ENCODE data around the gene NIPBL. TPM values are rescaled to one million over a fixed set of nuclear protein-coding genes. Genes with fewer than 3 reads are reported as not detected.

The NIPBL gene
- total and polyA plus RNA-seq, 2 of the 13 experiments (the other 11 are each of a cell fraction or from before 2014, with no cell fraction given), result 12.3 to 32.3 TPM

DNA sequence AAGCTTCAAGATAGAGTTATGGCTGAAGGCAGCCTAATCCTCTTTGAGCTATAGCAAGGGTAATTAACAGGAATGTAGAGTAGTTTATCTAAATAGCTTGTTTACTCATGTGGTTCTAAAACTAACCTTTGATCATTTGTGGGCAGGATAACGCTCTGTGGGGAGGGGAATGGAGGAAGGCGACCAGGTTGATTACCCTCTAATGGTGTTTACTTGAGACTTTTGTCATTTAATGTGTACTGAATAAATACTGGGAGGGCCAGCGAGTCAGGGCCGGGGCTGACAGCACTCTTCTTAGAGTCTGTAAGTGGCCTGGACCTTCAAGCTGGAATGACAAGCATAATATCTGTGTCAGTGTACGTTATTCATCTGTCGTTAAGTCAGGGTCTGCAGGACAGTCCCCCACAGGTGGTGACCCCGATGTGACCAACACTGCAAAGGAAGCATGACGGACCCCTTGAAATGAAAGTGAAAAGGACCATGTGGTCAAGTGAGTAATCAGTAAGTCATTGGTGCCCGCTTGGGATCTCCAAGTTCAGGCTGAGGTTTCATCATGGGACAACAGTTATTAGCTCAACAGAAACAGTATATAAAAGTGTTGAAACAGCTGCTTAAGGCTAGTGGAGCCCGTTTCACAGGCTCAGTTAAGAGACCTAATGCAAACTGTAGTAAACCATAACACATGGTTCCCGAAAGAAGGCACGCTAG is 210.1 kb downstream of the NIPBL start (continued):
- TF ChIP-seq SRSF4 (IDR thresholded peaks at IDR 0.05; ENCODE audit: low read depth, low read length, poor library complexity, severe bottlenecking), result no peak
- no peak for TF ChIP-seq REXO4 (CRISPR knock-in tag; IDR thresholded peaks at IDR 0.05; ENCODE audit: borderline replicate concordance)
- no peak for TF ChIP-seq ZSCAN30 (CRISPR knock-in tag; IDR thresholded peaks at IDR 0.05)
- TF ChIP-seq, protein P1, sequence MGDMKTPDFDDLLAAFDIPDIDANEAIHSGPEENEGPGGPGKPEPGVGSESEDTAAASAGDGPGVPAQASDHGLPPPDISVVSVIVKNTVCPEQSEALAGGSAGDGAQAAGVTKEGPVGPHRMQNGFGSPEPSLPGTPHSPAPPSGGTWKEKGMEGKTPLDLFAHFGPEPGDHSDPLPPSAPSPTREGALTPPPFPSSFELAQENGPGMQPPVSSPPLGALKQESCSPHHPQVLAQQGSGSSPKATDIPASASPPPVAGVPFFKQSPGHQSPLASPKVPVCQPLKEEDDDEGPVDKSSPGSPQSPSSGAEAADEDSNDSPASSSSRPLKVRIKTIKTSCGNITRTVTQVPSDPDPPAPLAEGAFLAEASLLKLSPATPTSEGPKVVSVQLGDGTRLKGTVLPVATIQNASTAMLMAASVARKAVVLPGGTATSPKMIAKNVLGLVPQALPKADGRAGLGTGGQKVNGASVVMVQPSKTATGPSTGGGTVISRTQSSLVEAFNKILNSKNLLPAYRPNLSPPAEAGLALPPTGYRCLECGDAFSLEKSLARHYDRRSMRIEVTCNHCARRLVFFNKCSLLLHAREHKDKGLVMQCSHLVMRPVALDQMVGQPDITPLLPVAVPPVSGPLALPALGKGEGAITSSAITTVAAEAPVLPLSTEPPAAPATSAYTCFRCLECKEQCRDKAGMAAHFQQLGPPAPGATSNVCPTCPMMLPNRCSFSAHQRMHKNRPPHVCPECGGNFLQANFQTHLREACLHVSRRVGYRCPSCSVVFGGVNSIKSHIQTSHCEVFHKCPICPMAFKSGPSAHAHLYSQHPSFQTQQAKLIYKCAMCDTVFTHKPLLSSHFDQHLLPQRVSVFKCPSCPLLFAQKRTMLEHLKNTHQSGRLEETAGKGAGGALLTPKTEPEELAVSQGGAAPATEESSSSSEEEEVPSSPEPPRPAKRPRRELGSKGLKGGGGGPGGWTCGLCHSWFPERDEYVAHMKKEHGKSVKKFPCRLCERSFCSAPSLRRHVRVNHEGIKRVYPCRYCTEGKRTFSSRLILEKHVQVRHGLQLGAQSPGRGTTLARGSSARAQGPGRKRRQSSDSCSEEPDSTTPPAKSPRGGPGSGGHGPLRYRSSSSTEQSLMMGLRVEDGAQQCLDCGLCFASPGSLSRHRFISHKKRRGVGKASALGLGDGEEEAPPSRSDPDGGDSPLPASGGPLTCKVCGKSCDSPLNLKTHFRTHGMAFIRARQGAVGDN (CRISPR knock-in tag; IDR thresholded peaks at IDR 0.05), result no peak
- TF ChIP-seq, protein P2, sequence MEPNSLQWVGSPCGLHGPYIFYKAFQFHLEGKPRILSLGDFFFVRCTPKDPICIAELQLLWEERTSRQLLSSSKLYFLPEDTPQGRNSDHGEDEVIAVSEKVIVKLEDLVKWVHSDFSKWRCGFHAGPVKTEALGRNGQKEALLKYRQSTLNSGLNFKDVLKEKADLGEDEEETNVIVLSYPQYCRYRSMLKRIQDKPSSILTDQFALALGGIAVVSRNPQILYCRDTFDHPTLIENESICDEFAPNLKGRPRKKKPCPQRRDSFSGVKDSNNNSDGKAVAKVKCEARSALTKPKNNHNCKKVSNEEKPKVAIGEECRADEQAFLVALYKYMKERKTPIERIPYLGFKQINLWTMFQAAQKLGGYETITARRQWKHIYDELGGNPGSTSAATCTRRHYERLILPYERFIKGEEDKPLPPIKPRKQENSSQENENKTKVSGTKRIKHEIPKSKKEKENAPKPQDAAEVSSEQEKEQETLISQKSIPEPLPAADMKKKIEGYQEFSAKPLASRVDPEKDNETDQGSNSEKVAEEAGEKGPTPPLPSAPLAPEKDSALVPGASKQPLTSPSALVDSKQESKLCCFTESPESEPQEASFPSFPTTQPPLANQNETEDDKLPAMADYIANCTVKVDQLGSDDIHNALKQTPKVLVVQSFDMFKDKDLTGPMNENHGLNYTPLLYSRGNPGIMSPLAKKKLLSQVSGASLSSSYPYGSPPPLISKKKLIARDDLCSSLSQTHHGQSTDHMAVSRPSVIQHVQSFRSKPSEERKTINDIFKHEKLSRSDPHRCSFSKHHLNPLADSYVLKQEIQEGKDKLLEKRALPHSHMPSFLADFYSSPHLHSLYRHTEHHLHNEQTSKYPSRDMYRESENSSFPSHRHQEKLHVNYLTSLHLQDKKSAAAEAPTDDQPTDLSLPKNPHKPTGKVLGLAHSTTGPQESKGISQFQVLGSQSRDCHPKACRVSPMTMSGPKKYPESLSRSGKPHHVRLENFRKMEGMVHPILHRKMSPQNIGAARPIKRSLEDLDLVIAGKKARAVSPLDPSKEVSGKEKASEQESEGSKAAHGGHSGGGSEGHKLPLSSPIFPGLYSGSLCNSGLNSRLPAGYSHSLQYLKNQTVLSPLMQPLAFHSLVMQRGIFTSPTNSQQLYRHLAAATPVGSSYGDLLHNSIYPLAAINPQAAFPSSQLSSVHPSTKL (CRISPR knock-in tag; IDR thresholded peaks at IDR 0.05), result peak; percentile 32; the same call in 1 of the 2 replicates
- TF ChIP-seq ATF7-NPFF (CRISPR knock-in tag; IDR thresholded peaks at IDR 0.05; ENCODE audit: low read depth), result no peak
- no peak for TF ChIP-seq ELF1 (CRISPR knock-in tag; IDR thresholded peaks at IDR 0.05)
- no peak for TF ChIP-seq ZNF558 (CRISPR knock-in tag; IDR thresholded peaks at IDR 0.05; ENCODE audit: borderline replicate concordance)
- no peak for TF ChIP-seq HMG20A (CRISPR knock-in tag; IDR thresholded peaks at IDR 0.05; ENCODE audit: borderline replicate concordance)
- TF ChIP-seq MIXL1 (CRISPR knock-in tag; IDR thresholded peaks at IDR 0.05), result peak; percentile 58; the same call in 1 of the 2 replicates
- TF ChIP-seq, protein P3, sequence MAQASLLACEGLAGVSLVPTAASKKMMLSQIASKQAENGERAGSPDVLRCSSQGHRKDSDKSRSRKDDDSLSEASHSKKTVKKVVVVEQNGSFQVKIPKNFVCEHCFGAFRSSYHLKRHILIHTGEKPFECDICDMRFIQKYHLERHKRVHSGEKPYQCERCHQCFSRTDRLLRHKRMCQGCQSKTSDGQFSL (CRISPR knock-in tag; IDR thresholded peaks at IDR 0.05), result no peak
- no peak for TF ChIP-seq SP140L (CRISPR knock-in tag; IDR thresholded peaks at IDR 0.05; ENCODE audit: borderline replicate concordance)
- TF ChIP-seq, protein P4, sequence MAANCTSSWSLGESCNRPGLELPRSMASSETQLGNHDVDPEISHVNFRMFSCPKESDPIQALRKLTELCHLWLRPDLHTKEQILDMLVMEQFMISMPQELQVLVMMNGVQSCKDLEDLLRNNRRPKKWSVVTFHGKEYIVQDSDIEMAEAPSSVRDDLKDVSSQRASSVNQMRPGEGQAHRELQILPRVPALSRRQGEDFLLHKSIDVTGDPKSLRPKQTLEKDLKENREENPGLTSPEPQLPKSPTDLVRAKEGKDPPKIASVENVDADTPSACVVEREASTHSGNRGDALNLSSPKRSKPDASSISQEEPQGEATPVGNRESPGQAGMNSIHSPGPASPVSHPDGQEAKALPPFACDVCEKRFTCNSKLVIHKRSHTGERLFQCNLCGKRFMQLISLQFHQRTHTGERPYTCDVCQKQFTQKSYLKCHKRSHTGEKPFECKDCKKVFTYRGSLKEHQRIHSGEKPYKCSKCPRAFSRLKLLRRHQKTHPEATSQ (CRISPR knock-in tag; IDR thresholded peaks at IDR 0.05; ENCODE audit: borderline replicate concordance), result no peak
- TF ChIP-seq, protein P5, sequence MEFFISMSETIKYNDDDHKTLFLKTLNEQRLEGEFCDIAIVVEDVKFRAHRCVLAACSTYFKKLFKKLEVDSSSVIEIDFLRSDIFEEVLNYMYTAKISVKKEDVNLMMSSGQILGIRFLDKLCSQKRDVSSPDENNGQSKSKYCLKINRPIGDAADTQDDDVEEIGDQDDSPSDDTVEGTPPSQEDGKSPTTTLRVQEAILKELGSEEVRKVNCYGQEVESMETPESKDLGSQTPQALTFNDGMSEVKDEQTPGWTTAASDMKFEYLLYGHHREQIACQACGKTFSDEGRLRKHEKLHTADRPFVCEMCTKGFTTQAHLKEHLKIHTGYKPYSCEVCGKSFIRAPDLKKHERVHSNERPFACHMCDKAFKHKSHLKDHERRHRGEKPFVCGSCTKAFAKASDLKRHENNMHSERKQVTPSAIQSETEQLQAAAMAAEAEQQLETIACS (CRISPR knock-in tag; IDR thresholded peaks at IDR 0.05), result no peak
- TF ChIP-seq RFX5 (IDR thresholded peaks at IDR 0.05; ENCODE audit: low read depth, low read length), result no peak

Measured in HepG2 (cell line).